ENCODE data around the gene PTAR1. TPM values are rescaled to one million over a fixed set of nuclear protein-coding genes. Genes with fewer than 3 reads are reported as not detected.

Gene PTAR1
- total RNA-seq, 1 donor from 2014 or later = 13.3 TPM

GRCh38 chr9:69746859-69747560, 12.8 kb downstream of the PTAR1 start:
- intact Hi-C loops (cut with DNase I) = no loop called here
- DNase-seq (ENCODE audit: low spot score in 2 of 2) = no peak
- Histone ChIP-seq H3K9me3 (no peaks in the 10 kb centered on the region), H3K4me3 (no peak overlapping the region), H3K36me3 (peaks cover 0 to 11% of the 10 kb centered on the region in 2 donors), H3K27me3 (no peaks in the 10 kb centered on the region), H3K27ac (no peak overlapping the region), H3K4me1 (no peaks in the 10 kb centered on the region)
- no peak for TF ChIP-seq CTCF (IDR thresholded peaks at IDR 0.05)

- Histone ChIP-seq H3K4me3 (no peak overlapping the region), H3K27me3 (no peaks in the 10 kb centered on the region), H3K27ac (no peak overlapping the region), H3K36me3 (peaks cover 0 to 11% of the 10 kb centered on the region in 2 donors), H3K4me1 (no peaks in the 10 kb centered on the region), H3K9me3 (no peaks in the 10 kb centered on the region)
- intact Hi-C loops (cut with DNase I) = no loop called here
- TF ChIP-seq CTCF (IDR thresholded peaks at IDR 0.05) = no peak
- no peak for DNase-seq (ENCODE audit: low spot score in 2 of 2)
Observed at GRCh38 chr9:69745716-69746437, 13.9 kb downstream of the PTAR1 start.

GRCh38 chr9:69744688-69745380, 15.0 kb downstream of the PTAR1 start:
- no peaks in the 10 kb centered on the region for H3K27me3 ChIP-seq
- no peaks in the 10 kb centered on the region for H3K4me1 ChIP-seq
- H3K9me3 ChIP-seq = no peaks in the 10 kb centered on the region
- TF ChIP-seq CTCF (IDR thresholded peaks at IDR 0.05) = no peak
- H3K4me3 ChIP-seq = no peak overlapping the region
- intact Hi-C loops (cut with DNase I) = no loop called here
- DNase-seq (ENCODE audit: low spot score in 2 of 2) = no peak
- no peak overlapping the region for H3K27ac ChIP-seq
- peaks cover 0 to 8% of the 10 kb centered on the region in 2 donors for H3K36me3 ChIP-seq

GRCh38 chr9:69743930-69744329, 15.9 kb downstream of the PTAR1 start:
- no peak overlapping the region for H3K4me3 ChIP-seq
- DNase-seq (ENCODE audit: low spot score in 2 of 2) = no peak
- peaks cover 0 to 10% of the 10 kb centered on the region in 2 donors for H3K36me3 ChIP-seq
- TF ChIP-seq CTCF (IDR thresholded peaks at IDR 0.05) = no peak
- H3K9me3 ChIP-seq = no peaks in the 10 kb centered on the region
- no peak overlapping the region for H3K27ac ChIP-seq
- no peaks in the 10 kb centered on the region for H3K4me1 ChIP-seq
- no peaks in the 10 kb centered on the region for H3K27me3 ChIP-seq
- intact Hi-C loops (cut with DNase I) = no loop called here

GRCh38 chr9:69740872-69741505, 18.8 kb downstream of the PTAR1 start:
- no peak for TF ChIP-seq CTCF (IDR thresholded peaks at IDR 0.05)
- Histone ChIP-seq H3K4me3 (no peak overlapping the region), H3K27ac (no peak overlapping the region), H3K27me3 (no peaks in the 10 kb centered on the region), H3K4me1 (no peaks in the 10 kb centered on the region), H3K36me3 (peaks cover 0 to 16% of the 10 kb centered on the region in 2 donors), H3K9me3 (no peaks in the 10 kb centered on the region)
- DNase-seq (ENCODE audit: low spot score in 2 of 2) = no peak
- intact Hi-C loops (cut with DNase I) = no loop called here

Measured in ascending aorta (tissue), 2 donors.